NCI-H1436 treated with DMSO at 0.1 percent for 48 hours (cell line): ENCODE data around the gene ADAMTS12.

ENCODE experiments used
- DNase-seq: peaks from one replicate; lab custom pipeline; 2025; lab: John Stamatoyannopoulos, UW

ADAMTS12 gene

DNA sequence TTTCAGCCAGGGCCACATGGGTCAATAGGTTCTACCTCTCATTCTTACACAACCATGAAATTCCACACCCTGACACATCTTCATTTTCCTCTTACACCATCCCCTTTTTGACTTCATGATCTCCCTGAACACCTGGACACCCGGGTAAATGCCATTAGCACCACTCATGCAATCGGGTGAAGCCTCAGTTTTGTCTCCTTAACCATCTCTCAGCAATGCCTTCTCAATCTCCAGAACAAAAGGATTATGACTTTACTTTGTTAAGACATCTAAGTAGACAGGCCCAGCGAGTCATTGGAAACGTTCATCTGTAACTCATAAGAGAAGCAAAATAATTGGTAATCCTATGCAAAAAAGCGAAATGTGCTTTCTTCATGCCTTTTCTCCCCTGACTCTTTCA, 49.9 kb downstream of the ADAMTS12 start:
- DNase-seq = no peak

DNA sequence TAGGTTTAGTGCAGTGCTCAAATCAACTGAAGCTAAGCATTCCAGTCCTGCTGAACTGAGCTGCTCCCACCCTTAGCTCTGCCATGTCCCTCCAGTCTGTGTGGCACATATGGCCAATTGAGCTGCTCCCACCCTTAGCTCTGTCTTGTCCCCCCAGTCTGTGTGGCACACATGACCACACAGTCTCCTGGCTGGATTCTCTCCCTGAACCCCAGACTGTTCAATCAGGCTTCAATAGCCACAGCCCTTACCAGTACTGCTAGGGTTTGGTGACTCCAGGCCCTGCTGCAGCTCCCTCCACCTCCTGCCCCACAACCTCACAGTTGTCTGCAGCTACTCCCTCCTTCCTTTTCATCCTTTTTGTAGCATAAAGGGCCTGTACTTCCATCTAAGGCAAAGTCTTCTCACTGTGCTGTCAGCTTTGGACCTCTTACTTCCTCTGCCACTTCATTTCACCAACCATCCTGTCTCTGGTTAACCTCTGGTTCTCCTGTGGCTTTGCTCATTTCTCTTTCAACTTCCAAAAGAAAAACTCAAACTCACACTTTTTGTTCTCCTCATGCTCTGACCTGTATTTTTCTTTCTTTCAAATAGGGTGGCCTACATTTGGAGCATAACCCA, 50.8 kb downstream of the ADAMTS12 start:
- no peak for DNase-seq

DNA sequence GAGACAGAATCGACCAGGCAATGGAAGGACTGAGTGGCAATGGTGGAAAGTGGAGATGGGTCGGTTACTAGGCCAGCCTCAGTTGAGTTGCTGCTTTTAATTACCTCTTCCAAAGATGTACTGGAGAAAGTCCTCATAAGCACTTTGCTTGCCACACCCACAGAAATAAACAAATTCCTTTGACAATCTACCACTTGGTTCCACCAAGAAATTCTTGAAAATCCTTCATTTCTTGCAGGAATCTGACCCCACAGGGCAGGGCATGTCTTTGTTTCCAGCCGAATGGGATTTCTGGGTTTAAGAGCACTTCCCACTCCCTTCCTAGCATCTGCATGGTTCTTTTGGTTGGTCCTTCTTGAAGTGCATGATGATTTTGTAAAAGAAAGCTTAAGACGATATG, 54.5 kb downstream of the ADAMTS12 start:
- no peak for DNase-seq

DNA sequence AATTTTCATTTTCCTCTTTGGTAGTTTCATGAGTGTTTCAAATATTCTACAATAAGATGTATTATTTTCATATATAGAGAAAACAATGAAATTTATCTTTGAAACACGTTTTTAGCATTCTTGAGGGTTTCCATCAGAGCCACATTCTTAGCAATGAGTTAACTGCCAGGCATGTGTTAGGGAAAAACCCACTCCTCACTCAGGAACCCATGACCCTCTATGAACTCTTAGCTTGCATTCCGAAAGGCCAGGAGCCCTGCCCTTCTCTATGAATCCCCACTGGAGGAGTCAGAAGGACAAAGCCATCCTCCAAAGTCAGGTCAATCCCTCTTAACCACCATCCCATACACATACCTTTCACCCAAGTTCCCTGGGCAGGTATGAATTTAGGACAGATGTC, 57.5 kb downstream of the ADAMTS12 start:
- DNase-seq = no peak

DNA sequence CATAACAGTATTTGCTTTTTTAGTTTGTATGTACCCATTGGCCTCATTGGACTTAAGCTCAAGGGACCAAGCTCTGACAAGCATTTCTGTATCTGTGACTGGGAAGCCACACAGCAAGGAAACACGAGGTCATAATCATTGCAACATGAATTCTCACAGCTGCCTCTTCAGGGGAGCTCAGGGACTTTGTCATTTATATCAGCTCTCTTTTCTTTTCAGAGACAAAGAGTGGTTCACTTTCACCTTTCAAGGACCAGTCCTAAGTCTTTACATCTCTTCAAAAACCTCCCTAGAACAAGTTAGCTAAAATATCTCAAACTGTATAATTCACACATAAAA, 58.6 kb downstream of the ADAMTS12 start:
- DNase-seq = no peak

DNA sequence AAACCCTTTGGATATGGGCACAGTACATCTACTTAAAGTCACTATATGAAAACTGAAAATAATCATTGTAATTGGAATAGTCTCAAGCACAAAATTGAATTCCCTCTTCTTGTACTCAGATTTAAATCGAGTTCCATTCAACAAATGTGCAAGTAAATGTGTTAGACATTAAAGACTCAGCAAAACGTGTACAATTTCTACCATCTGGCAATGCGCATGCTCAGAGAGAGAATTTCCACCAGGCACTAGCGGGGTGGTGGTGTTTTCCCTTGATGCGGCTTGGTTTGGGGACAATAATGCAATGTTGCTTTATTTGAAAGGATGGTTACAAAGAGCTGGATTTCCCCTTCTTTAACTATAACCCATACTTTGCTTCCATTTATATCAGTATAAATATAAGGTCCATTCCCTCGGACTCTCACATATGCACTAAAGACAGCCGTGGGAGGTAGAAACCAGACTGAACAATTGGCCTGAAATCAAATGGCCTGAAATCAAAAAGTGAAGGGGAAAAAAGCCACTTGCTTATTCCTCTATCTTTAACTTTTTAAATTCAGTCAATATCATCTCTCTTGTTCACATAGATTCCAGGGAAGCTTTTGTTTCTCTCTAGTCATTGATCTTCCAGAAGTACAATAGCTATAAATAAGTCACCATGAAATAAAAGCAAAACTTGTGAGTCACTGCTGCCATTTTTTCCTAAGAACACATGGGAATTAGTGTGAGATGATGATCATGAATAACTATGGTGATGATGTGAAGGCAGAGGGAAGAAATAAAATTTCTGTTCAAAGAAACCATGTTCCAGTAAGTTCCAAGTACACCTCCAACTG, 59.2 kb downstream of the ADAMTS12 start:
- DNase-seq = no peak

DNA sequence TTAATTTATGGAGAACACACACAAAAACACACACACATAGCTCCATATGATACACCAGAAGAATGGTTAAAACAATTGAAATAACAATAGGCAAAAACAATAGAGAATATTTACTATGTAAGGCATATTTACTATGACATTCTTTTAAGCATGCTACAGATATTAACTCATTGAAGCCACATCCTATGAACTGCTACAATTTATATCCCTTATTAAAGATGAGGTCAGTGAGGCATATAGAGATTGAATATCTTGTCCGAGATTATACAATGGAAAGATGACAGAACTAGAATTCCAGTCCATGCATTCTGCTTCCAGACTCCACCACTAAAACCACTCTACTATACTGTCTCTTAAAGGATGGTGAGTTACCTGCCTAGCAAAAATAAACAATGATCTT, 60.7 kb downstream of the ADAMTS12 start:
- DNase-seq = no peak

DNA sequence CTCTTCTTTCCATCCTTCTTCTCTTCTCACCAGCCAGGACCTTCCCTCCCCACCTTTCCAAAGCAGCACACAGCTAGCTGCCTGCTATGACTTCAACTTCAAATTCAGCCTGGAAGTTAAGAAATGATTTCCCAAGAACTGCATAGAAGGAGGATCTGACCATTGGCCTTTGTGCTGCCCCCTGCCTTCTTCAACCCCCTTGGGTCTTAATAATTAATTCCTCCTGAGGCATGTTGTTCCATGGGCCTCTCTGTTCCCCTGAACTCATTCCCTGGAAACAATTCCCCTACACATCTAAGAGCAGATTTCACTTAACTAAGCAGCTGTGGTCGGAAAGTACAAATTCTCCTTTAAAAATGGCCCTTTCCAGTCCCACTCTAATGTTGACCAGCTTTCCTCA, 62.4 kb downstream of the ADAMTS12 start:
- DNase-seq = no peak

DNA sequence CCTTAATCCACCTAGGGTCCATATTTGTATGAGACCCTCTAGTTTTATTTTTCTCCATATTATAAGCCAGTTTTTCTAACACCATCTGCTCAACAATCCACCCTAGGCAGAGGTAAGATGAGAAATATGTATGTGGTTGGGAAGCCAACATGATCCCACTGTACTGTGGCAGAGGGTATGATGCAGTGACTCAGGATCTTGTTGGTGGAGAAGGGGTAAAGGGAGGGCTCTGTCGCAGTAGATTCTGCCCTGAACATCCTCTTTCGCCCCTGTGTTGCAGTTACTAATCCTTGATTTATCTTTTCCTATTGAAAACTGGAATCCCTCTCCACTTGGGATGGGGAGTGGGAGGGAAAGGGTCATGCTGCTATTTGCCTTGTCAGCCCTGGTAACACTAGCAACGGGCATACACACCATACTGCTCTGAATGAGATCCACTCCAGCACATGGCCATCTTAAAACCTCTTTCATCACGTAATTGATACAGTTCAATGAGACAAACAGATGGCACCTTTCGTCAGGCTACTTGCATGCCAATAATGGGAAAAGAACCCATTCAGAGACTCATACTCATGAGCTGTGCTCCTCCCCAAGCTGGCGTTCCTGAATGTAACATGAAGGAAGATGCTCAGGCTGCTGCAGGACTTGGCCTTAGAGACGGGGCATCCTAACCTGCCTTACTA, 63.0 kb downstream of the ADAMTS12 start:
- DNase-seq = no peak

DNA sequence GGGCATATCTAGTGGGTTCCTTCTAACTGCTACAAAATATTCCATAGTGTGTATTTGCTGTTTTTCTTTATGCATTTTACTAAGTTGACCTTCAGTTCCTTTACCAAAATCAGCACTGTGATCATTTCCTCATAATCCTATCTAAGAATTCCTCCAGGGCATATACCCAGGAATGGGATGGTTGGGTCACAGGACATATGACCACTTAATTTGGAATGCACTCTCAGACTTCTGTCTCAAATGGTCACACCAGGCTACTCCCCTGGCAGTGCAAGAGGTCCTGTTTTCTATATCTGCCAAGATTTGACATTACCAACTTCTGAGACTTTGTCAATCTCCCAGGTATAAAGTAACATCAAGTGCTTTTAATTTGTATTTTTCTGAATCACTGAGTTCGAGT, 63.9 kb downstream of the ADAMTS12 start:
- no peak for DNase-seq

DNA sequence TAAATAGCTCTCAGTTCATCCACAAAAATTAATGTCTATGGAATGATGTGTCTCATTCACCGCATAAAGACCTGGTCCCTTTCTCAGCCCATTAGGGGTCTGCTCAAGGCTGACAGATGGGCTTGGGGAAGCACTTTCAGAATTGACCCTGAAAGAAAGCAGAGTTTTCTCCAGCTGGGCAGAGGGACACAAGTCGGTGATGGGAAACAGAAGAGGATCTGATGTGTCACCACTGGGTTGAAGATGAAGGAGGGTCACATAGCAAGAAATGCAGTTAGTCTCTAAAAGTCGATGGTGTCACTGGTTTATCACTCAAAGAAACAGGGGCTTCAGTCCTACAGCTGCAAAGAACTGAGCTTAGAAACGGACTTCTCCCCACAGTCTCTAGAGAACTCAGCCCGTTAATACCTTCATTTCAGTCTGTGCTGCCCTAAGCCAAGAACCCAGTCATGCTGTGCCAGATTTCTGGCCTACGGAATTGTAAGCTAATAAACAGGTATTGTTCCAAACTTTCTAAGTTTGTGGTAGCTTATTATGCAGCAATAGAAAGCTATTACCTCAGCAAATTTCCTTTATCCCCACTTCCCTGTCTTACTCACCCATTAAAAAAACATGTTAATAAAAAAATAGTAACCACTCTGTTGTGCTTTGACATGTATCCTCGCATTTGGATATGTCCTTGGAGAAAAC, 64.6 kb downstream of the ADAMTS12 start:
- DNase-seq = no peak

DNA sequence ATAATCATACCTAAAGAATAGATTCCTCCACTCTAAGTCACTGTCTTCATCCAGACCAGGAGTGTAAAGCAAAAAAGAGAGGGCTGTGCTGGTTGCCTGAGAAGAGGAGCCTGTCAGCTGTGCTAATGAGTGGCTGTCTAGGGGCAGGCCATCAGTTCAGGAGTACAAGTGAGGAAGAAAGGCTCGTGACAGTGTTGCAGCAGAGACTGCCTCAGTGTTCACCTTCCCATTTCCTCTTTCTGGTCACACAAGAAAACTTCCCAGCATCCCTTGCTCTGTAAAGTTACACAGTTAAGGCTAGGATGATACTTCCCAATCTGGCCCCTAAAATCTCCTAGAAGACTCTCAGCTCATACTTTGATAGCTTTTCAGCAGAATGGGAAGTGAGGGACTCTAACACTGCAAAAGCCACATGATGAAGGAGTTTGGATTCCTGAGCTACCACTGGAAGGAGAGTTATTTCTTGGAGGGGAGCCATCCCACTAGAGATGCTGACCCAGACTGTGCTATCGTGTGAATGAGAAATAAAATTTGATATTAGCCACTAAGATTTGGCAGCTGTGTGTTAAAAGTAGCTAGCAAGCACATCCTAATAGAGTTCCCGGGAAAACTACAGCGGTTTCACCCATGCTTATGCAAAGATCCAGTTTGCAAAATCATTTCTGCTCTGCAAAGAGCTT, 67.1 kb downstream of the ADAMTS12 start:
- DNase-seq = no peak

DNA sequence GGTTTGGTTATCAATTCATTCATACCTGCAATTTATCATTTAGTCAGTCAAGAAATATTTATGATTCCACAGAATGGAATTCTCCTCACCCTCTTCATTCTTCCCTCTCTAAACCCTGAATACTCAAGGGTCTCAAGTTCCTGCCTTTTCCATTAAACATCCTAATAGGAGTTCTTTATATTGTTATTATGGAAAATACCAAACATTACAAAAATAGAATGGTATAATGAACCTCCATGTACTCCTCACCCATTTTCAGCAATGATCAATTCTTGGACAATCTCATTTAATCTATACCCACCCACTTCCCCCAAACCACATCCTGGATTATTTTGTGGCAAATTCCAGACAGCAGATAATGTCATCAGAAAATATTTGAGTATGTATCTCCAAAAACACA, 74.5 kb downstream of the ADAMTS12 start:
- no peak for DNase-seq

DNA sequence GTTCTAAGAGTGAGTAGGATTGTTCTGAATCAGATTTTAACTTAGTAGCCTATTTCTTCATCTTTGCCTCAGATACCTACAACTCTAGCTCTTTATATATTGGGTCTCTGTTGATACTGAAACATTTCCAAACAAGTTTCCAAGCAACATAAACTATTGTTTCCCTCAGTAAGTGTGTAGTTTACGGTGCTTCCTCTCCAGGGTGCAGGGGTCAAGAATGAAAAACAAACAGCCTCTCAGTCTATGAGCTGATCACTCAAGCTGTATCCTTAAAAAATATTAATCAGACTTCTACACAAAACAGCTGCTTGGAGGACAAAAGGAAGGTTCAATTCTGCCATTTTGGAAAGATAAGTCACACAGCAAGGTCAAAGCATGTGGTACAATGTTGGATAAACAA, 75.0 kb downstream of the ADAMTS12 start:
- DNase-seq = no peak

DNA sequence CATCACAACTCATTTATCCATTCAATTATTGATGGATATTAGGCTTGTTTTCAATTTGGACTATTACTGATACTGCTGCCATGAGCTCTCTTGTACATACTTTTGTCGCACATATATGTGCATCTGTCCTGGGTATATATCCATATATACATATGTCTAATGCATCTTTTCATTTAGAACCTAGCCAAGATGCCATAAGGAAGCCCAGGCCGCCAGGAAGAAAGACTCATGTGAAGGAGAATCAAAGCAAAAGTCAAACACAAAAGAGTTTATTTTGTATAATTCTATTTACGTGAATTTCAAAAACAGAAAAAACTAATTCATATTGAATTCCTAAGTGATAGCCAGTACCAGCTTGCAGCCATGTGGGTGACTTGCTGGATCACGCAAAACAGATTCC, 79.0 kb downstream of the ADAMTS12 start:
- DNase-seq = no peak

DNA sequence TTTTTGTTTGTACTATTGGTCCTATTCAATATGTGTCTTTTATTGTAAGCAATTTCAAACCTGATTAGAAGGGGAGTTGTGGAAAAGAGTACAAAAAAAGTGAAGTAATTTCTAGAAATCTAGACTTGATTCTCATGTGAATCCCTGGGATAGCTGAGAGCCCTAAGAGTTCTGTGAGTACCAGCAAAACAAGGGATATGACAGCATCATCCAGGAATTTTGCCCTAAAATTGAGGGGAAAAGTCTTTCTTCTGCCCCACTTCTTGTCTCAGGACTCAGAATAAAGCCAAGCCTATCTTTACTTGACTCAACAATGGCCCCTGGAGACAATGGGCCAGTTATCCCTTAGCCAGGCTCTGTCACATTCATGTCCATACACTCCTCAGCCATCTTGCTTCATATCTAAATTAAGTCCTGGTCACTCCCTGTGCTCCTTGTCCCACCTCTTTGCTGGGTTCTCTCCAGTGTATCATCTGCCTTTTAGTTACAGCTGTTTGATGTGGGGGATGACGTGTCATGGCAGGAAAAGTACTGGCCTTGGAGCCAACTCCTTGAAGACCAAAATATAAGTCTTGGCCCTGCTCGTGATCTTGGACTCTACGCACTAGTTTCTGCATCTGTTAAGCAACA, 81.2 kb downstream of the ADAMTS12 start:
- DNase-seq = no peak

DNA sequence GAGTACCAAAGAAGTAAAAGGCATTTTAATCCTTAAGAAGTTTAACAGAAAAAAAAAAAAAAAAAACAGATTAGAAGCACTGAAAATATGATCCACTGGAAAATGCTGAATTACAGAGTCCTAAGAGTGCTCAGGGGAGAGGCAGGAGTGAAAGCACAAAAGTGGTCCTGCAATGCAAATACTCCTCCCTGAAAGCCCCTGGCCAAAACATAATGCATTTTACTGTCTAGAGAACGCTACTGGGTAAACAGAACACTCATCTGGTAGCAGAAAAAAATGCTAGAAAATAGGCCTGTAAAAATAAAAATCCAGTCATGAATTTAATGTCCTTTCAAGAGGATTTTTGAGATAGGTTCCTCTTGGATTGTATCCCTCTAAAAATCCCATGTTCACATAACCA, 81.9 kb downstream of the ADAMTS12 start:
- DNase-seq = no peak

DNA sequence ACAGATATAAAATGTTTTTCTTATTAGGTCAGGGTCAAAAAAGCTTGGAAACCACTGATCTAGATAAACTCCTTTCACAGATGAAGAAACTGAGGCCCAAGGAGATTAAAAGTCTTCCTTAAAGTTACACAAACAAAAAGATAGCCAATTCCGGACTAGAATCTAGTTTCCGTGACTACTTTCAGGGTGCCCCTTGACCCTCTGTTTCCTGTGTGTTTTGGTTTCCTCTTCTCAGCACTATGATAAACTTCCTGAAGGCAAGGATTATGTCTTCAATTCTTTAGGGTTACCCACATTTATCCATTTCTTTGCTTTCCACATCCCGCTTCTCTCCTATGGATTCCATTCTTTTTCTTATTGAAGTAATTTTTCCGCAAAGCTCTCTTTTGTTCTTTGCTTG, 83.1 kb downstream of the ADAMTS12 start:
- DNase-seq = no peak

DNA sequence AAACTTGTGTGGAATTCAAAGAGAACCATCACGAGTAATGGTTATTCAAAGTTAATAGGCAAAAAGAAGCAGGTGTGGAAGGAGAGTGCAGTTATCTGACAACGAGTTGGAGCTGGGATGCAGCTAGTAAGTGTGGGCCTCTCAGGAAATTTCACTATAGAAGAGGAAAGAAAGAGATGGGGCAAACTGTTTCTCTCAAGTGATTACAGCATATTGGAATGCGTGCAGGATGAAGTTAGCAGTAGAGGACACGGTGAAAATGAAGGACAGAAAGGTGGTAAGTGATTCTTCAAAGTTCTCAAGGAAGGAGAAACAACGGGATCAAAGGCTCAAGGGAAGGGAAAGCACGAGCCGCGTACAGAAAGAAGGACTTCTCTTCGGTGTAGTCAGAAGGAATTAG, 84.0 kb downstream of the ADAMTS12 start:
- no peak for DNase-seq

DNA sequence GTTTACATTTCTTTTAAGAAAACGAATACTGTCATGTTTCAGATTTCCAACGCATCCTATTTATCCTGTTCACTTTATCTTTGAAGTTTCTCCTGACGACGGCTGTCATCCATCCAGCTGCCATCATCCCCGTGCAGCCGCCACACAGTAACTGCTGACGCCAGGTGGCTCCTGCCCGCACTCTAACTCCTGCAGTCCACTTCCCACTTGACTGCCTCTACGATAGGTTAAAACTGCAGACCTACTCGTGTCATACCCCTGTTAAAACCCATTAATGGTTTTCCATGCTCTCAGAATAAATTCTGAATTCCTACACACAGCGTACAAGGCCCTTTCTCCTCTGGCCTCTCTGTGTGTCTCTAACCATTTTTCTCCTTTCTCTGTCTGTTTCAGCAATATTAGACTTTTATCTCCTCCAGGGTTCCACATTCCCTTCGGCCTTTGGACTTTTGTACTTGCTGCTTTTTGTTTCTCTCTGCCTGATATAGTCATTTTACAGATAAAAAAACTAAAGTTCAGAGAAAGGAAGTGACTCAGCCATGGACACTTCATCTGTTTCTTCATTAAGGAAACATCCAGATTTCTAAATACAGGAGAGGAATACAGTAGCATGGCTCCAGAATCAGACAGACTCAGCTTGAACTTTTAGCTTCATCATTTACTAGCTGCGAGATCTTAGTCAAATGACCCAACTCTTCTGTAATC, 84.9 kb downstream of the ADAMTS12 start:
- no peak for DNase-seq

DNA sequence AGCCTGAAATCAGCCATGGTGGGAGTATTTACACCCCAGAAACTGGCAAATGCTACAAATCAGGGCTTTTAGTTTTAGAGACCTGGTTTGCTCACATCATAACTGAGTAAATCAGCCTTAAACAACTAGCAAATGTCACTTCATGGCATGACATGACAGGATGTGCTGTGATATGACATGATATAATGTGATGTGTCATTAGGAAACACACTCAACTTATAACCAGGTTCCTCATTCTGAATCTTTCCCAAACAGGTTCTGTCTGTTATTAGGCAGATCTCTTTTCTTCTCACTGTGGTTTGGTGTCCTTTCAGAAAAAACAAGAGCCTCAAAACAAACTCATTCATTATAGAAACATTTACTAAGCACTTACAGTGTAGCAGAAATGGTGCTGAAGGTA, 90.5 kb downstream of the ADAMTS12 start:
- no peak for DNase-seq
